Measurements from ENCODE around the gene TSPOAP1. TPM values are rescaled to one million over a fixed set of nuclear protein-coding genes. Genes with fewer than 3 reads are reported as not detected.

The TSPOAP1 gene
- total RNA-seq, 2 experiments from 2014 or later: 70.6 to 77.7 TPM

- H3K27ac Mint-ChIP-seq: no peak overlapping the region
These were observed 55.0 kb downstream of the TSPOAP1 start for GRCh38 chr17:58273453-58274104.

GRCh38 chr17:58272367-58273280 lies 56.0 kb downstream of the TSPOAP1 start:
- no peaks in the 10 kb centered on the region for H3K4me1 Mint-ChIP-seq
- ATAC-seq (ENCODE audit: low read depth) (no peak), DNase-seq (no peak)
- no peak overlapping the region for H3K27ac Mint-ChIP-seq
- POLR2A ChIA-PET: no interaction called here
- no peaks in the 10 kb centered on the region for H3K9me3 Mint-ChIP-seq
- no peaks in the 10 kb centered on the region for H3K36me3 Mint-ChIP-seq
- H3K4me3 Mint-ChIP-seq: no peak overlapping the region
- H3K27me3 Mint-ChIP-seq: peaks cover 12% of the 10 kb centered on the region

More at GRCh38 chr17:58273453-58274104, 55.0 kb downstream of the TSPOAP1 start:
- no peaks in the 10 kb centered on the region for H3K9me3 Mint-ChIP-seq
- POLR2A ChIA-PET: no interaction called here
- H3K4me3 Mint-ChIP-seq: no peak overlapping the region
- H3K27me3 Mint-ChIP-seq: peaks cover 22% of the 10 kb centered on the region
- no peaks in the 10 kb centered on the region for H3K4me1 Mint-ChIP-seq
- no peak for ATAC-seq (ENCODE audit: low read depth)
- DNase-seq: no peak
- no peaks in the 10 kb centered on the region for H3K36me3 Mint-ChIP-seq

- Mint-ChIP-seq H3K9me3 (no peaks in the 10 kb centered on the region), H3K27ac (no peak overlapping the region), H3K36me3 (no peaks in the 10 kb centered on the region), H3K27me3 (peaks cover 7% of the 10 kb centered on the region), H3K4me3 (no peak overlapping the region), H3K4me1 (no peaks in the 10 kb centered on the region)
- no peak for ATAC-seq (ENCODE audit: low read depth)
- POLR2A ChIA-PET: interaction anchor here (0.5 to 1.1 kb wide), 3 partner anchors 16 to 124 kb away, joined by 3 to 6 read pairs (median 4); no protein-coding TSS in a partner anchor
- no peak for DNase-seq
These were observed 57.2 kb downstream of the TSPOAP1 start for GRCh38 chr17:58271216-58271931.

GRCh38 chr17:58270476-58271215 lies 57.9 kb downstream of the TSPOAP1 start:
- Mint-ChIP-seq H3K9me3 (no peaks in the 10 kb centered on the region), H3K27me3 (peaks cover 11% of the 10 kb centered on the region), H3K27ac (no peak overlapping the region), H3K36me3 (no peaks in the 10 kb centered on the region), H3K4me3 (no peak overlapping the region), H3K4me1 (no peaks in the 10 kb centered on the region)
- ATAC-seq (ENCODE audit: low read depth) (no peak), DNase-seq (no peak)
- POLR2A ChIA-PET: interaction anchor here (0.5 to 1.1 kb wide), 2 partner anchors 16 to 74 kb away, joined by 3 to 4 read pairs; no protein-coding TSS in a partner anchor

- POLR2A ChIA-PET: no interaction called here
- Mint-ChIP-seq H3K4me3 (no peak overlapping the region), H3K27ac (no peak overlapping the region), H3K9me3 (no peaks in the 10 kb centered on the region), H3K36me3 (no peaks in the 10 kb centered on the region), H3K4me1 (no peaks in the 10 kb centered on the region), H3K27me3 (peaks cover 17% of the 10 kb centered on the region)
- ATAC-seq (ENCODE audit: low read depth) (no peak), DNase-seq (no peak)
These were observed 58.9 kb downstream of the TSPOAP1 start for GRCh38 chr17:58269557-58270291.

GRCh38 chr17:58268774-58269556 lies 59.6 kb downstream of the TSPOAP1 start:
- no peaks in the 10 kb centered on the region for H3K4me1 Mint-ChIP-seq
- H3K36me3 Mint-ChIP-seq: no peaks in the 10 kb centered on the region
- ATAC-seq (ENCODE audit: low read depth): no peak
- no peak for DNase-seq
- H3K9me3 Mint-ChIP-seq: no peaks in the 10 kb centered on the region
- no peak overlapping the region for H3K27ac Mint-ChIP-seq
- H3K4me3 Mint-ChIP-seq: no peak overlapping the region
- POLR2A ChIA-PET: no interaction called here
- peaks cover 21% of the 10 kb centered on the region for H3K27me3 Mint-ChIP-seq

- peaks cover 26% of the 10 kb centered on the region for H3K27me3 Mint-ChIP-seq
- POLR2A ChIA-PET: no interaction called here
- H3K4me3 Mint-ChIP-seq: no peak overlapping the region
- no peaks in the 10 kb centered on the region for H3K9me3 Mint-ChIP-seq
- no peaks in the 10 kb centered on the region for H3K36me3 Mint-ChIP-seq
- ATAC-seq (ENCODE audit: low read depth) (no peak), DNase-seq (no peak)
- H3K27ac Mint-ChIP-seq: no peak overlapping the region
- no peaks in the 10 kb centered on the region for H3K4me1 Mint-ChIP-seq
These were observed 60.3 kb downstream of the TSPOAP1 start for GRCh38 chr17:58268326-58268725.

- Mint-ChIP-seq H3K4me1 (no peaks in the 10 kb centered on the region), H3K27ac (no peak overlapping the region), H3K36me3 (no peaks in the 10 kb centered on the region), H3K4me3 (no peak overlapping the region), H3K9me3 (no peaks in the 10 kb centered on the region), H3K27me3 (peaks cover 32% of the 10 kb centered on the region)
- DNase-seq (no peak), ATAC-seq (ENCODE audit: low read depth) (no peak)
- POLR2A ChIA-PET: no interaction called here
These were observed 61.0 kb downstream of the TSPOAP1 start for GRCh38 chr17:58267347-58268324.

- Mint-ChIP-seq H3K4me1 (no peaks in the 10 kb centered on the region), H3K9me3 (no peaks in the 10 kb centered on the region), H3K4me3 (no peak overlapping the region), H3K27me3 (peaks cover 45% of the 10 kb centered on the region), H3K36me3 (no peaks in the 10 kb centered on the region), H3K27ac (no peak overlapping the region)
- ATAC-seq (ENCODE audit: low read depth): no peak
- DNase-seq: no peak
- POLR2A ChIA-PET: interaction anchor here (1.2 kb wide), 1 partner anchor 10 kb away, joined by 4 read pairs; no protein-coding TSS in a partner anchor
These were observed 62.4 kb downstream of the TSPOAP1 start for GRCh38 chr17:58265902-58266875.

- POLR2A ChIA-PET: interaction anchor here (1.2 kb wide), 1 partner anchor 9 kb away, joined by 4 read pairs; no protein-coding TSS in a partner anchor
- Mint-ChIP-seq H3K9me3 (no peaks in the 10 kb centered on the region), H3K4me1 (no peaks in the 10 kb centered on the region), H3K27me3 (peaks cover 54% of the 10 kb centered on the region), H3K36me3 (no peaks in the 10 kb centered on the region), H3K27ac (no peak overlapping the region), H3K4me3 (no peak overlapping the region)
- DNase-seq (no peak), ATAC-seq (ENCODE audit: low read depth) (no peak)
These were observed 63.3 kb downstream of the TSPOAP1 start for GRCh38 chr17:58265271-58265670.
